Measurements from ENCODE around the gene ECT2. TPM values are rescaled to one million over a fixed set of nuclear protein-coding genes. Genes with fewer than 3 reads are reported as not detected.

ECT2 gene
- total and polyA plus RNA-seq, 7 experiments from 2014 or later = 1.3 to 41.2 (median 1.9) TPM

DNA sequence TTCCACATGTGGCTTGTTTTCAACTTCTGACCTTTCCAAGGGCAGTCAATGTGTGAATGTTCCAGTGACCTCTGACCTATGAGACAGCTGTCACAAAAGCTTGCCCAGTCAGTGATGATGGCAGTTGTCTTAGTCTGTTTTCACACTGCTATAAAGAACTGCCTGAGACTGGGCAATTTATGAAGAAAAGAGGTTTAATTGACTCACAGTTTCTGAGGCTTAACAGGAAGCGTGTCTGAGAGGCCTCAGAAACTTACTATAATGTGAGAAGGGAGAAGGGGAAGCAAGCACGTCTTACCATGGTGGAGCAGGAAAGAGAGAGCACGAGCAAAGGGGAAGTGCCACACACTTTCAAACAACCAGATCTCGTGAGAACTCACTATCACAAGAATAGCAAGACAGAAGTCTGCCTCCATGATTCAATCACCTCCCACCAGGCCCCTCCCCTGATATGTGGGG lies 95.6 kb downstream of the ECT2 start:
- CTCF ChIA-PET = no interaction called here
- Histone ChIP-seq H3K27ac (ENCODE audit: low read depth, low read length) (no peak overlapping the region), H3K9me3 (ENCODE audit: control insufficient read depth in 2 of 3, low read length in 3 of 3) (no peaks in the 10 kb centered on the region), H3K27me3 (ENCODE audit: control insufficient read depth in 2 of 2, insufficient read depth in 2 of 2, low read length in 2 of 2) (no peaks in the 10 kb centered on the region), H3K4me3 (ENCODE audit: low read length) (no peak overlapping the region), H3K36me3 (ENCODE audit: control insufficient read depth in 2 of 3, insufficient read depth in 3 of 3, low read length in 3 of 3) (no peaks in the 10 kb centered on the region), H3K4me1 (ENCODE audit: control insufficient read depth in 2 of 2, insufficient read depth in 2 of 2, low read length in 2 of 2) (no peaks in the 10 kb centered on the region)
- POLR2A ChIA-PET = no interaction called here
- H3K27me3 Mint-ChIP-seq = peaks cover 8 to 47% (median 20%) of the 10 kb centered on the region in 5 donors
- H3K4me3 Mint-ChIP-seq = no peak overlapping the region
- no peaks in the 10 kb centered on the region for H3K9me3 Mint-ChIP-seq
- peaks cover 0 to 4% (median 0%) of the 10 kb centered on the region in 7 donors for H3K4me1 Mint-ChIP-seq
- DNase-seq = no peak
- no peak overlapping the region for H3K27ac Mint-ChIP-seq
- intact Hi-C loops (cut with micrococcal nuclease) = no loop called here
- peaks cover 0 to 3% (median 0%) of the 10 kb centered on the region in 5 donors for H3K36me3 Mint-ChIP-seq
- ATAC-seq = no peak

DNA sequence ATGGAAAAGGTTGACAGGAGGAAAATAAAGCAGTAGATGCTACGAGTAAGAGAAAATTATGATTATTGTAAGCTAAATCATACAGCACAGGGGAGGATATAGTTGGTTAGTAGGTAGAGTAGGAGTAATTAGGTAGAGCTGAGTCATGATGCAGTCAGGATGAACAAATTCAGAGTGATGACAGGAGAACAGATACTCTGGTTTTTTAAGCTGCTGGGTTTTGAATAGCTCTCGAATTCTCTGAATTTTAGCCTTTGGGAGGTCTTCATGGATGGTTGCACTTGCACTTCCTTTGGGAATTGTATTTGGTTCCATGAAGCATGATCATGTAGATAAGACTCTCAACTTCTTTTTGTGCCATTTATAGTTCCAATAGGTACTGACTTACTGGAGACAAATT lies 96.2 kb downstream of the ECT2 start:
- no peak overlapping the region for H3K27ac Mint-ChIP-seq
- intact Hi-C loops (cut with micrococcal nuclease) = no loop called here
- H3K9me3 Mint-ChIP-seq = no peaks in the 10 kb centered on the region
- no peaks in the 10 kb centered on the region for H3K36me3 ChIP-seq (ENCODE audit: control insufficient read depth in 2 of 3, insufficient read depth in 3 of 3, low read length in 3 of 3)
- H3K4me3 Mint-ChIP-seq = no peak overlapping the region
- H3K36me3 Mint-ChIP-seq = peaks cover 0 to 3% (median 0%) of the 10 kb centered on the region in 5 donors
- H3K4me1 ChIP-seq (ENCODE audit: control insufficient read depth in 2 of 2, insufficient read depth in 2 of 2, low read length in 2 of 2) = no peaks in the 10 kb centered on the region
- peaks cover 8 to 47% (median 18%) of the 10 kb centered on the region in 5 donors for H3K27me3 Mint-ChIP-seq
- H3K27ac ChIP-seq (ENCODE audit: low read depth, low read length) = no peak overlapping the region
- POLR2A ChIA-PET = no interaction called here
- peaks cover 0 to 4% (median 0%) of the 10 kb centered on the region in 7 donors for H3K4me1 Mint-ChIP-seq
- CTCF ChIA-PET = no interaction called here
- H3K27me3 ChIP-seq (ENCODE audit: control insufficient read depth in 2 of 2, insufficient read depth in 2 of 2, low read length in 2 of 2) = no peaks in the 10 kb centered on the region
- H3K4me3 ChIP-seq (ENCODE audit: low read length) = no peak overlapping the region
- no peak for DNase-seq
- ATAC-seq = no peak
- no peaks in the 10 kb centered on the region for H3K9me3 ChIP-seq (ENCODE audit: control insufficient read depth in 2 of 3, low read length in 3 of 3)

DNA sequence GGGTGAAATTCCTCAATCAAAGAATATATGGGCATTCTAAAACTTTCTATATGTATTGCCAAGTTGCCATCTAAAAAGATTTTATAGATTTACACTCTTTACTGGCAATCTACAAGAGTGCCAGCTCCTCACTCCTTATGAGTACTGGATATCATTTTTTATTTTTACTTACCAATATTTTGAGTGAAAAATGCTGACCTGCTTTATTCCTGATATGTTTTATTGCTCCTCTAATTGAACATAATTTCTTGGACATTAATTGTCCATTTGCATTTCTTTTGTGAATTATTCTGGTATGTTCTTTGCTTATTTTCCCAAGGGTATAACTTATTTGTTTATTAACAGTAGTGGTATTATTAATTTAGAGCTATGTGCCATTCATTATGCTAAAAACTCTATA lies 96.8 kb downstream of the ECT2 start:
- H3K4me3 ChIP-seq (ENCODE audit: low read length) = no peak overlapping the region
- ChIA-PET CTCF (no interaction called here), POLR2A (no interaction called here)
- intact Hi-C loops (cut with micrococcal nuclease) = no loop called here
- no peaks in the 10 kb centered on the region for H3K27me3 ChIP-seq (ENCODE audit: control insufficient read depth in 2 of 2, insufficient read depth in 2 of 2, low read length in 2 of 2)
- no peaks in the 10 kb centered on the region for H3K9me3 ChIP-seq (ENCODE audit: control insufficient read depth in 2 of 3, low read length in 3 of 3)
- Mint-ChIP-seq H3K4me1 (peaks cover 0 to 4% (median 0%) of the 10 kb centered on the region in 7 donors), H3K27ac (no peak overlapping the region), H3K9me3 (no peaks in the 10 kb centered on the region), H3K27me3 (peaks cover 8 to 47% (median 16%) of the 10 kb centered on the region in 5 donors), H3K4me3 (no peak overlapping the region), H3K36me3 (peaks cover 0 to 3% (median 0%) of the 10 kb centered on the region in 5 donors)
- ATAC-seq (no peak), DNase-seq (no peak)
- H3K4me1 ChIP-seq (ENCODE audit: control insufficient read depth in 2 of 2, insufficient read depth in 2 of 2, low read length in 2 of 2) = no peaks in the 10 kb centered on the region
- no peak overlapping the region for H3K27ac ChIP-seq (ENCODE audit: low read depth, low read length)
- no peaks in the 10 kb centered on the region for H3K36me3 ChIP-seq (ENCODE audit: control insufficient read depth in 2 of 3, insufficient read depth in 3 of 3, low read length in 3 of 3)

DNA sequence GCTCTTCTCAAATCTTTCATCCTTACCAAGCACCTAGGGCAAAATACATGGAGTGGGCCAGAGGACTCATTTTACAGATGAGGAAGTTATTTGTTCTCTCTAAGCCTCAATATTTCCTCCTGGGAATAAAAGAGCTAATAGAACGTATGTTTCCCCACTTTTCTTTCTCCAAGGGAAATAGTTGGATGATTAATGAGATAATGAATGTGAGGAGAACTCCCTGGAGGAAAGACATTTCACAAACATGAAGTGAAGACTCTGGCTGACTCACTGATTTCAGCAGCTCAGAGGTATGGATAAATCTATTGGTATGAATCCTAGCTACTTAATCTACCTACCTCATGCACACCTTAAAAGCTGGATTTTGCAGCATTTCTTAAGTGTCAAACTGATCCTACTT lies 98.4 kb downstream of the ECT2 start:
- Mint-ChIP-seq H3K9me3 (no peaks in the 10 kb centered on the region), H3K4me1 (peaks cover 0 to 4% (median 0%) of the 10 kb centered on the region in 7 donors), H3K27ac (no peak overlapping the region), H3K27me3 (peaks cover 8 to 35% (median 14%) of the 10 kb centered on the region in 5 donors), H3K4me3 (no peak overlapping the region), H3K36me3 (no peaks in the 10 kb centered on the region)
- no peaks in the 10 kb centered on the region for H3K36me3 ChIP-seq (ENCODE audit: control insufficient read depth in 2 of 3, insufficient read depth in 3 of 3, low read length in 3 of 3)
- no peak overlapping the region for H3K4me3 ChIP-seq (ENCODE audit: low read length)
- POLR2A ChIA-PET = no interaction called here
- no peak overlapping the region for H3K27ac ChIP-seq (ENCODE audit: low read depth, low read length)
- no peaks in the 10 kb centered on the region for H3K4me1 ChIP-seq (ENCODE audit: control insufficient read depth in 2 of 2, insufficient read depth in 2 of 2, low read length in 2 of 2)
- DNase-seq (no peak), ATAC-seq (no peak)
- CTCF ChIA-PET = interaction anchor here (0.7 kb wide), 1 partner anchor 996 kb away, joined by 4 read pairs; no protein-coding TSS in a partner anchor
- H3K27me3 ChIP-seq (ENCODE audit: control insufficient read depth in 2 of 2, insufficient read depth in 2 of 2, low read length in 2 of 2) = no peaks in the 10 kb centered on the region
- no peaks in the 10 kb centered on the region for H3K9me3 ChIP-seq (ENCODE audit: control insufficient read depth in 2 of 3, low read length in 3 of 3)
- intact Hi-C loops (cut with micrococcal nuclease) = no loop called here

DNA sequence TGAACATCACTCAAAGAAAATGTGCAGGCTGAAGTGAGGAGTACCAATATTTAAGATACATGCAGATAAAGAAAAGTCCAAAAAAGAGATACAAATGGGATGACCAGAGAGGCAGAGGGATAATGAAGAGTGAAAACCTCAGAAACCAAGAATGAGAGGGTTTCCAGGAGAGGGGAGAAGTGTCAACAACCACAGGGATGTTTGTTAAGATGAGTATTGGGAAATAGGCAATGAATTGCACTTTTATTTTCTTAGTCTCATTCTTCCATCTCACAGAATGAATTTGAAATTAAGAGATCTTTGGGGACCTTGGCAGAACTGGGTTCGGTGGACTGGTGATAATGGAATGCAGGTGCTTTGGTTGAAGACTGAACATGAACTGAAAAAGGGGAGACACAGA lies 102.5 kb downstream of the ECT2 start:
- H3K27me3 Mint-ChIP-seq = peaks cover 6 to 20% (median 11%) of the 10 kb centered on the region in 5 donors
- Histone ChIP-seq H3K36me3 (ENCODE audit: control insufficient read depth in 2 of 3, insufficient read depth in 3 of 3, low read length in 3 of 3) (no peaks in the 10 kb centered on the region), H3K4me1 (ENCODE audit: control insufficient read depth in 2 of 2, insufficient read depth in 2 of 2, low read length in 2 of 2) (no peaks in the 10 kb centered on the region), H3K27me3 (ENCODE audit: control insufficient read depth in 2 of 2, insufficient read depth in 2 of 2, low read length in 2 of 2) (no peaks in the 10 kb centered on the region), H3K9me3 (ENCODE audit: control insufficient read depth in 2 of 3, low read length in 3 of 3) (no peaks in the 10 kb centered on the region), H3K27ac (ENCODE audit: low read depth, low read length) (no peak overlapping the region), H3K4me3 (ENCODE audit: low read length) (no peak overlapping the region)
- H3K36me3 Mint-ChIP-seq = no peaks in the 10 kb centered on the region
- H3K4me3 Mint-ChIP-seq = no peak overlapping the region
- DNase-seq (no peak), ATAC-seq (no peak)
- POLR2A ChIA-PET = no interaction called here
- CTCF ChIA-PET = no interaction called here
- no peaks in the 10 kb centered on the region for H3K4me1 Mint-ChIP-seq
- no peaks in the 10 kb centered on the region for H3K9me3 Mint-ChIP-seq
- no peak overlapping the region for H3K27ac Mint-ChIP-seq
- intact Hi-C loops (cut with micrococcal nuclease) = no loop called here

DNA sequence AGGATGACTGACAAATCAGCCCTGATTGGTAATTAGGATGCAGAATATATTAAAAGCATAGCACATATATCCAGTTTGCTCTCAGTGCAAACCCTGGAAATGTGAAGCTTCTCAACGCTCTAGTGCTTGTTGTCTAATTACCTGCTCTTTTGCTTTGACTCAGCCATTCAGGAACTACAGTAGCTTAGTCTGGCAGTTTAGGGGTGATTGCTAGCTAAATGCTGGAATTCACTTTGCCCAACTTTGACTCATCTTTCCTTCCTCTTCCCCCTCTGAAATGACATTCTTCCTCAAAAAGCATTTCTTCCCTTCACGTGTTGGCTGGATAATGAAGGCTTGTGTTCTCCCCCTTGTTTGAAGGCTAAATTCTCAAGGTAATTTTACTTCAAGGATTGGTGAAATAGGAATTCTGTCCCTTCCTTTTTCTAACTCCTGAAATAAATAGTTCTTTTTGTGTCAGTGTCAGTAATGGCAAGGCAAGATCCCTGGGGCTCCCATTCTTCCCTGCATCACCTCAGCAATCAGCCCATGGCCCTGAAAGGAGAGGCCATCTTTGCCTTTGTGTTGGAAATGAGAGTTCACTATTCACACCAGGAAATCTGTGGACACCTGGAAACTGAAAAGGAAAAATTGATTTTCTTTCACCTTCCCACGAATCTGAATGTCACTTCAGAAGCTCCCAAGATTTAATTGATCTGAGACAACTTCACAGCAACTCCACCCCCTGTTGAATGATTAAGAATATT lies 103.6 kb downstream of the ECT2 start:
- H3K4me1 Mint-ChIP-seq = no peaks in the 10 kb centered on the region
- ATAC-seq = no peak
- intact Hi-C loops (cut with micrococcal nuclease) = no loop called here
- ChIA-PET POLR2A (no interaction called here), CTCF (no interaction called here)
- H3K27me3 ChIP-seq (ENCODE audit: control insufficient read depth in 2 of 2, insufficient read depth in 2 of 2, low read length in 2 of 2) = no peaks in the 10 kb centered on the region
- H3K4me3 ChIP-seq (ENCODE audit: low read length) = no peak overlapping the region
- H3K27ac Mint-ChIP-seq = no peak overlapping the region
- H3K36me3 ChIP-seq (ENCODE audit: control insufficient read depth in 2 of 3, insufficient read depth in 3 of 3, low read length in 3 of 3) = no peaks in the 10 kb centered on the region
- H3K9me3 ChIP-seq (ENCODE audit: control insufficient read depth in 2 of 3, low read length in 3 of 3) = no peaks in the 10 kb centered on the region
- H3K4me3 Mint-ChIP-seq = no peak overlapping the region
- H3K9me3 Mint-ChIP-seq = peaks cover 0 to 4% (median 0%) of the 10 kb centered on the region in 11 donors
- H3K27me3 Mint-ChIP-seq = peaks cover 2 to 13% (median 9%) of the 10 kb centered on the region in 5 donors
- no peaks in the 10 kb centered on the region for H3K4me1 ChIP-seq (ENCODE audit: control insufficient read depth in 2 of 2, insufficient read depth in 2 of 2, low read length in 2 of 2)
- H3K36me3 Mint-ChIP-seq = no peaks in the 10 kb centered on the region
- no peak for DNase-seq
- H3K27ac ChIP-seq (ENCODE audit: low read depth, low read length) = no peak overlapping the region

DNA sequence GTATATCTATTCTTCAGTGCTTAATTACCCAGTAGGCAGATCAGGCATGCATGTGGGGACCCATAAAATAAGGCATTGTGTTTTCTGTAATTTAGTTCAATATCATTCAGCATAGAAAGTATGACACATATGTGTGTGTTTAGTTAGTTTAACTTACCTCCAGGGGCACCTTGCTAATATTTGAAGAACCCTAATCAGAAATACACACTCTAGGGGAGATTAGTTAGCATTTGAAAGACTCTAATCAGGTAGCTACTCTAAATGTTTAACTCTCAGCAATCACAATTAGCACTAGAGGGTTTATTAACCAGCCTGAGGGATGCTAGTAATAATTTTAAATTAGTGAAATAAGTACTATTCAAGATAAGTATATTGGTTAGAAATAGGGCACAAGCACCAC lies 104.5 kb downstream of the ECT2 start:
- intact Hi-C loops (cut with micrococcal nuclease) = no loop called here
- no peak overlapping the region for H3K4me3 ChIP-seq (ENCODE audit: low read length)
- no peaks in the 10 kb centered on the region for H3K36me3 ChIP-seq (ENCODE audit: control insufficient read depth in 2 of 3, insufficient read depth in 3 of 3, low read length in 3 of 3)
- no peaks in the 10 kb centered on the region for H3K9me3 ChIP-seq (ENCODE audit: control insufficient read depth in 2 of 3, low read length in 3 of 3)
- H3K27ac Mint-ChIP-seq = no peak overlapping the region
- ATAC-seq = no peak
- no peaks in the 10 kb centered on the region for H3K4me1 Mint-ChIP-seq
- peaks cover 0 to 4% (median 0%) of the 10 kb centered on the region in 11 donors for H3K9me3 Mint-ChIP-seq
- ChIA-PET CTCF (no interaction called here), POLR2A (no interaction called here)
- no peaks in the 10 kb centered on the region for H3K27me3 ChIP-seq (ENCODE audit: control insufficient read depth in 2 of 2, insufficient read depth in 2 of 2, low read length in 2 of 2)
- no peak for DNase-seq
- peaks cover 0 to 10% (median 9%) of the 10 kb centered on the region in 5 donors for H3K27me3 Mint-ChIP-seq
- no peaks in the 10 kb centered on the region for H3K36me3 Mint-ChIP-seq
- H3K27ac ChIP-seq (ENCODE audit: low read depth, low read length) = no peak overlapping the region
- H3K4me1 ChIP-seq (ENCODE audit: control insufficient read depth in 2 of 2, insufficient read depth in 2 of 2, low read length in 2 of 2) = no peaks in the 10 kb centered on the region
- H3K4me3 Mint-ChIP-seq = no peak overlapping the region

Measured in naive thymus-derived CD4-positive, alpha-beta T cell (primary cell).